Activated T-cell treated with anti-CD3 and anti-CD28 coated beads, Interleukin-2, amount 50 U/mL, for 1 hour (primary cell): ENCODE data around the gene S100A1.
"Not testable (repeated sequence)": the region's sequence is repeated elsewhere in the genome, so short reads cannot be mapped to it uniquely, and the experiment has no call there.

ENCODE experiments used
- DNase-seq: peaks from one replicate; pipeline ENCODE4 v3.0.0-alpha.2; 2020

Gene S100A1

DNA sequence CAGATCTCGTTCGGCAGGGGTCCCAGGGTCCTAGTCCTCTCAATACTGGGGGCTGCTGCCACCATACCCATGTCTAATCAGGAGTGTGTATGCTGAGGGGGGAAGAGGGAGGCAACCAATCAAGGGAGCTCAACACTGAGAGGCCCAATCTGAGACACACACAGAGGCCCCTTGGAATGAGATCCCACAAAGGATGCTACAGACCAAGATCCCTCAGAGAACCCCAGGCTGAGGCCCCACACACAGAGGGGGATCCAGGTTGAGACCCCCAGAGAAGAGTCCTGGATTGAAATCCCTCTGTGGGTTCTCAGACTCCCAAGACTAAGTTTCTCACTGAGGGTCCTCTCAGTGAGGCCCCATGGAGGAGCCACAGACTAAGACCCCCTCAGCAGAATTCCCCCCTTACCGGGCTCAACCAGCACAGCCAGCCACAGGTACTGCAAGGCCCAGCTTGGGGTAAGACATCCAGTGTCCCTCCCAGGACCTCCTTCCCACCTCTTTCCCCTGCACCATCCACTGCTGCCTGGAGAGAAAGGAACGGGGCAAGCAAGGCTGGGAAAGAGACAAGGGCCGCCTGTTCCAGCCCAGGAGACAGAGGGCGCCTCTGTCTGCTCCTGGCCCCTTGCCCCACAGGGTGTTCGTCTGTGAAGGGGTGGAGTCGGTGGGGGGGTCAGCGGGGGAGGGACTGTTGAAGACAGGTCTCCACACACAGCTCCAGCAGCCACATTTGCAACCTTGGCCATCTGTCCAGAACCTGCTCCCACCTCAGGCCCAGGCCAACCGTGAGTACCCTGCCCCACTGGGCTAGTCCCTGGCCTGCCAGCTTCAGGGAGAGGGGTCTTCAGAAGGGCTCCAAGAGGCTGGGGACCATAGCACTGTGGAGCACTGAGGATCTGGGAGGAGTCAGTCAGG is at the start of gene S100A1:
S100A1 (plus strand) TSS at position 720 of the 912 bp plus-strand sequence. CDS start 2,088 bp downstream, outside the sequence.
- no peak for DNase-seq

GRCh38 chr1:153578490-153578889 is 49.7 kb upstream of the S100A1 start:
- DNase-seq, result no peak

GRCh38 chr1:153578936-153579335 is 49.3 kb upstream of the S100A1 start:
- DNase-seq, result no peak

GRCh38 chr1:153582836-153583235 is 45.4 kb upstream of the S100A1 start:
- DNase-seq, result not testable (repeated sequence)

- not testable (repeated sequence) for DNase-seq
These were observed 44.7 kb upstream of the S100A1 start for GRCh38 chr1:153583514-153583913.

- DNase-seq, result no peak
These were observed 44.3 kb upstream of the S100A1 start for GRCh38 chr1:153583976-153584375.

DNA sequence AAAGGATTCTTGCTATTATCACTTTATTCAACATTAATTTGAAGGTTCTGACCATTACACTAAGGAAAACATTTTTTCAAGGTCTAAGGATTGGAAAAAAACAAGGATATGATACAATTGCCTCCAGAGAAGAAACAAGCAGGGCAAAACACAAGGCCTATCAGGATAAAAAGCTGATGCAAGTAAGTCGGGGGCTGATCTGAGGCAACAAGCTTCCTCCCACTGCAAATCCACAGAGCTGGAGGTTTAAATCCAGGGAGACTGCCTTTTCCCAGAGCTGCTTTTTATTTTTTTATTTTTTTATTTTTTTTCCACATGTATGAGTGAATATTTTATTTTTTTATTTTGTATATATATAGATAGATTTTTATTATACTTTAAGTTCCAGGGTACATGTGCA is 43.2 kb upstream of the S100A1 start:
- DNase-seq, result no peak

DNA sequence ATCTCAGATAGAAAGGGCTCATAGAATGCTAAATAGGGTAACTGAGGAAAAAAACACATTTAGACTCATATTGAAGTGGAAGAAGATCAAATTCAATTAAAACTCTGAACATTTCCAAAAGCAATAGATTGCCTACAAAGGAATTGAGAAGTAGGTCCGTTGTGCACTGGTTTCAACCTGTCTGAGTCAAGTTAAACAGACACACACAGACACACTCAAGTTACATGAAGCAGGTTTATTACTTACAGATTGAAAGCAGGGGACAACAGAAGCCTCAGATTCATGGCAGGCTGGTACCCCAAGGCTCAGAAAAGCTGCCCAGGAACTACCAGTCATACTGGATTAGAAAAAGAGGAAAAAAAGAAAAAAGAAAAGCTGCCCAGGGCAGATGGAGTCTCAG is 41.9 kb upstream of the S100A1 start:
- DNase-seq, result no peak

DNA sequence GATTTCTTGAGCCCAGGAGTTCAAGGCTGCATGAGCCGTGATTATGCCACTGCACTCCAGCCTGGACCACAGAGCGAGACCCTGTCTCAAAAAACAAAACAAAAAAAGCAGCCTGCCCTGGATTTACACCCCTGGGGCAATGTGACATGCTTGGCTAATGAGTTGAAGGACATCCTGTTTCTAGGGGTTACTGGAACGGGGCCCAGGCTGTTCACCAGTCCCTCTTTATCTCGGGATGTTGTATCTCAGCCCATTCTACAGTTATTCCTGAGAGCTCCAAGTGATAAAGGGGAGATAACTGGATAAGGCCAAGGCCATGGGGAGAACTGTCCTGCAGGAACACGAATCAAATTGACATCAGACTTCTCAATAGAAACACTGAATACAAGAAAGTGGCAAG is 40.9 kb upstream of the S100A1 start:
- no peak for DNase-seq

GRCh38 chr1:153588033-153588432 is 40.2 kb upstream of the S100A1 start:
- DNase-seq, result not testable (repeated sequence)

- no peak for DNase-seq
These were observed 39.8 kb upstream of the S100A1 start for GRCh38 chr1:153588482-153588881.

DNA sequence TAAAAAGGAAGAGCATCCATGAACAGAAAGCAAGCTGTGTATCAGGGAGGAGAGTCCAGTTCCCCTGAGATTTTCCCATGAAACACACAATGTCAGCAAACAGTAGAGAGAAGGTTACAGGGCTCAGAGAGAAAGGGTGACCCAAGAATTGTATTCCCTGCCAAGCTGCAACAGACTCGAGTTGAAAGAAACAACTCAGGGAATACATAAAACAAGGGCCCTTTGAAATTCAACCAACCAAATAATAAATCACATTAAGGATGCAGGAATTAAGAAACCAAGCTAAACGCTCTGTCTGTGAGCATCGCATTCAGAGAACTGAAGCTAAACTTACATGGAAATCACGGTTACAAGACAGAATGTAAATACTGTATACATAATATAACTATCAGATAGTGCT is 35.5 kb upstream of the S100A1 start:
- no peak for DNase-seq

- no peak for DNase-seq
These were observed 31.0 kb upstream of the S100A1 start for GRCh38 chr1:153597206-153597605.

DNA sequence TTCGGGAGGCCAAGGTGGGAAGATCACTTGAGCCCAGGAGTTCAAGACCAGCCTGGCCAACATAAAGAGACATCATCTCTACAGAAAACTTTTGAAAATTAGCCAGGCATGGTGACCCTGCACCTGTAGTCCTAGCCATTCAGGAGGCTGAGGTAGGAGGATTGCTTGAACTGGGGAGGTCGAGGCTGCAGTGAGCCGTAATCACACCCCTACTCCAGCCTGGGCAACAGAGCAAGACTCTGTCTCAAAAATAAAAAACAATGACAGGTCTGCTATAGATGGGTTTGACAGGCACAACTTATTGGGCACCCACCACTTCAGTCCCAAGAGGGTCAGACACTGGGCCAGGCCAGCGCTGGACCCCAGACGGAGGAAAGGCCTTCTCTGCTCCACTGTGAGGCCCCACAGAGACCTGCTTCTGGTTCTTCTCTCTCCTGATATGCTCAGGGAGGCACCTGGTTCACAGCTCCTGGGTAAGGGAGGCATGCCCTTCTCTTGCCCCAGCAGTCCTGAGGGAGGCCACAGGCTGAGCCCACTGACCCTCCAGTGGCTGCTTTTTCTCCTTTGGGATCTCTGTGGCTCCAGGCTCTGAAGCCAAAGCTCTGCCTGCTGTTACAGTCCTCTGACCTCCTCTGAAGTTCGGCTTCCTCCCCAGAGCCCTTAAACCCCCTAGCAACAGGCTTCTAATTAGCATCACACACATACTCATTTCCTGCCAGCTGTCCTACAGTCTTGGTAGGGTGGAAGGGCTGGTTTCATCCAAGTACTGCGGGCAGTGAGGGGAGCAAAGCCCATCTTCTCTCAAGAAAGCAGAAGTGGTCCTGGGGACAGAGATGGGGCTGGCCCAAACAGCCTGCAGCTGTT is 29.7 kb upstream of the S100A1 start:
- DNase-seq, result no peak

DNA sequence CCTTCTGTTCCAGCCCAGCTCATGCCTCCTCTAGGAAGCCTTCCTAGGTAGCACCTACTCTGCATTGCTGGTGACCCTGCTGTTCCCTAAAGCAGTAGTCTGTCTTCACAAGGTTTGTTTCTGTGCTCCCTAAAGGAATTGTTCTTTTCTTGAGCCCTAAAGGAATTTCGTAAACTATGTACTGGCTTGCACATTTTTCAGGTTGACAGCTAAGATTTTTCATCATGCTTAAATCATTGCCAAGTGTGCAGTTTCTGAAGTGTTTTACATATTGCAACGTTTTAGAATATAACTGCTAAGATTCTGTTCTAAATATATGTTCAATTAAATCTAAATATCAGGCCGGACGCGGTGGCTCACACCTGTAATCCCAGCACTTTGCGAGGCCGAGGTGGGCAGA is 28.4 kb upstream of the S100A1 start:
- no peak for DNase-seq

DNA sequence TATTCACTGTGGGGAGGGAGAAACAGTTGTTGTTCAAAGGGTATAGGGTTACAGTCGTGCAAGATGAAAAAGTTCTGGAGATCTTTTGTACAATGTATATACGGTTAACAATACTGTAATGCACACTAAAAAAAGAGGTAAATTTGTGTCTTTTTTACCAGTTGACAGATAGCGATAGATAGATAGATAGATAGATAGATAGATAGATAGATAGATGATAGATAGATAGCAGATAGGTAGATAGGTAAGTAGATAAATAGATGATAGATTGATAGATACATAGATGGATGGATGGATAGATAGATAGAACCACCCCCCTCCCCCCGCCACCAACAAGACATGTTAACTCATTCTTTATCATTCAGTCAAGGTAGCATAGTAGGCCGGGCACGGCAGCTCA is 25.5 kb upstream of the S100A1 start:
- DNase-seq, result no peak

GRCh38 chr1:153606194-153606593 is 22.0 kb upstream of the S100A1 start:
- DNase-seq, result no peak

GRCh38 chr1:153607381-153607780 is 20.9 kb upstream of the S100A1 start:
- DNase-seq, result no peak

- DNase-seq, result no peak
These were observed 20.0 kb upstream of the S100A1 start for GRCh38 chr1:153608089-153608682.

- DNase-seq, result no peak
These were observed 19.3 kb upstream of the S100A1 start for GRCh38 chr1:153608742-153609584.

DNA sequence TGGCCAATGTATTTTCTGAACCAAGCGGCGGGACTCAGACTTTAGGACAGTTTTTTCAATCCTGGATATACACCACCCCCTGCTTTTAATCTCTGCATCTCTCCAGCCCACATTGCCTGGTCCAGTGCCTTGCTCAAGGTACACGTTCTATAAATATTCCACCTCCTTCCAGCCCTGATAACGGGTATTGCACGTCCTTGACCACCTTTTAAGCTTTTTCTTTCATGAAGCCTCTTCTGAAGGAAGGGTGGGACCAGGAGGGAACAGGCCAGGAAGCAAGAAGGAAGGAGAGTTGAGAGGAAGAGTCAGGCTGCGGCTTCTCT is 18.7 kb upstream of the S100A1 start:
- no peak for DNase-seq

DNA sequence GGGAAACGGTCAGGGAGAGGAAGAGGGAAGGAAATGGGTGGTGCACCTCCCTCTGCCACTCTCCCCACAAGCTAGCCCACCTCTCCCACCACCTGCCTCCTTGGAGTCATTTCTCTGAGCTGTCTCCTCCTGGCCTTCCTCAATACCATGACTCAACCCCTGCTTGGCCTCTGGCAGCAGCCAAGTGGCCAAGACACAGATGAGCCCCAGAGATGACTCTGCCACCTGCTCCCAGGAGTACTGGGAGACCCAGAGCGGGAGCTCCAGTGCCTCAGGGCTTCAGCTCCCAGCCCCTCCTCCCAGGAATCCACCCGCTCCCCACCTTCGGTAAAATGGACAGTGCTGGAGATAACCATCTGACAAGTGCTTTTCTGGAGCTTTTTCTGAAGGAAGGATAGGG is 17.9 kb upstream of the S100A1 start:
- DNase-seq, result no peak
